SU-DHL-6 (cell line): Measurements from ENCODE around the gene OR6C2.

Experiments
- CTCF ChIP-seq: fragments of 200-600 bp; sonication (generic); IDR thresholded peaks from one replicate; pipeline ENCODE4 v1.5.1; 2017; ENCODE audit warnings: antibody characterized with exemption, mild to moderate bottlenecking, low read length, moderate library complexity; ENCODE audit not compliant: insufficient read depth, poor library complexity, severe bottlenecking
- EZH2phosphoT487 ChIP-seq: fragments of 200-600 bp; sonication (generic), shearing (Covaris generic); conservative IDR thresholded peaks from 2 replicates; pipeline ENCODE4 v1.6.1; 2018; ENCODE audit warnings: mild to moderate bottlenecking, antibody characterized with exemption, low read length, moderate library complexity, mixed read lengths

- no peak for TF ChIP-seq CTCF
- no peak for TF ChIP-seq EZH2phosphoT487
Observed at GRCh38 chr12:55425954-55426353, 17.9 kb upstream of the OR6C2 start, which contains the start of gene OR6C76.
